Stimulated activated CD4-positive, alpha-beta T cell treated with anti-CD3 and anti-CD28 coated beads, Interleukin-4, amount 100 ng/mL, for 24 hours (primary cell): Measurements from ENCODE around the gene CTNND2.

Source experiments
- DNase-seq: peaks from one replicate; pipeline ENCODE4 v3.0.0-alpha.2; 2020

CTNND2 gene

DNA sequence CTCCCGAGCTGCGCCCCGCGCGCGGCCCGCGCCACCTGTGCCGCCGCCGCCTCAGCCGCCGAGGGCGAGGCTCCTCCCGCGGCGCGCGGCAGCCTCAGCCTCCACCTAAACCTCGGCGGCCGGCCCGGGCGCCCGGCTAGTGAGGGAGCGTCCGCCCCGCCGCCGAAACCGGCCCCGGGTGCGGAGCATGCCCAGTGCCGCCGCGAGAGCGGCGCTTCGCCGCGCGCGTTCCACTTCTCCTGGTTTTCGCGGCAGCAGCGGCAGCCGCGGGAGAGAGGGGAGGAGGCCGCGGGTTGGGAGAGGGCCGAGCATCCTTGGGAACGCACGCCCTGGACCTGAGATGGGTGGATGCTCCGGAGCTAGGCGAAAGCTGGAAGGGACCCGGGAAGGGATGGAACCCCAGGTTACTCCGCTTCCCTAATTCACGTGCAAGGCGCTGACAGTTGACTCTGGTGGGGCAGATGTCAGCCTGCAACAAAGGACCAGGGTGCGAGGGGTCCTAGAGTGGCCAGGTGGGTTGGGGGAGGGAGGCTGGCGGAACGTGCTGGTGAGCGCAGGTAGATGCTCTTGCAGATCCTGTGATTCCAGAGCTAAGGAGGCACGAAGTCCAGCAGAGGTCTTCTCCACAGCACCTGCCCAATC is at the start of gene CTNND2:
Gene CTNND2 (minus strand): TSS at position 182 of the 642 bp plus-strand sequence. CDS start 593 bp downstream, outside the sequence.
- no peak for DNase-seq

DNA sequence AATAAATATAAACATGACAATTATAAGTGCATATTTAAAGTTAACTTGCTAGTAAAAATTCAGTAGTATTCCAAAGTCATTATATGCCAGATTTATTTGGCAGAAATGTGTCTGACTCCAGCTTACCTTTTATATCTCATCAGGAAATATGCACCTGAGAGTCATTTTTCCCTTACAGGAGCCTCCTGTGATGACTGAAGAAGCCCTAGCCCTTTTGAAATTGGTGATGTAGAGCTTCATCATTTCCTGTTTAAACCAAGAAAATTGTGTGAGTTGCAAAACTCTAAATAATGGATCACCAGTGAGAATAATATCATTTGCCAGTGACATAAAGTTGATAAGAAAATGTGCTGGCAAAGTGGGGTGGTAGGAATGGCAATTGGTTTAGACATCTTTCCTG is 42.1 kb upstream of the CTNND2 start:
- DNase-seq, result no peak

DNA sequence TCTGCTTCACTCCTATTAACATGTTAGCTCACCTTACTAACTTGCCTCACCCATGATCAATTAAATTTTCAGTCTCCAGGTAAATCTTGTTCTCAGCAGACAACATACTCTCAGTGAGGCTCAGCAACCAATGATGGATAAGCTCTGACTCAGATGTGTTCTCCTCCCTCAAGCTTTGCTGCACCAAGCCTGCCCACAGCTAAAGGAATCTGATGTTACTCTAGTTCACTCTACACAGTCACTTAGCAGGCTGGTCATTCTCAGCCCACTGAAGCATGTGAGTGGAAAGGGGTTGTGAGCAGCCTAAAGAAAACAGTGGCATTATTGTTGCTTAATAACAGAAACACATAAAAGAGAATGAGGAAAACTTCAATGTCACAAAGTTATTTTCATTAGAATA is 37.3 kb upstream of the CTNND2 start:
- DNase-seq, result no peak

GRCh38 chr5:11931638-11932037 is 27.4 kb upstream of the CTNND2 start:
- no peak for DNase-seq

DNA sequence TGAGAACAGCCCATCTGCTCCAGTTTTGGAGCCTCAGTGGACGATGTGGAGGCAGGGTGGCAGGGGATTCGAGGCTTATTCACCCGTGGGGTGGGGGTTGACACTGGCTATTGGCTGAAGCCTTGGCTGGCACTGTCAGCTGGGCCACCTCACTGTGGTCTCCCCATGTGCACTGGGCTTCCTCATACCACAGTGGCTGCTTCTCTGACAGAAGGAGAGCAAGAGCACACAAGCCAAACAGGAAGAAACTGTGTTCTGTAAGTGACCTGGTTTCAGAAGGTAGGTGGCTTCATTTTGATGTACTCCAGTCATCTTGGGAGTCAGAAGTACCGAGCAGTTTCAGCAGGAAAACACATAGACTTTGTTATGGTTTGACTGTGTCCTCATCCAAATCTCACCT is 24.7 kb upstream of the CTNND2 start:
- DNase-seq, result no peak

GRCh38 chr5:11925701-11926100 is 21.5 kb upstream of the CTNND2 start:
- DNase-seq, result no peak

DNA sequence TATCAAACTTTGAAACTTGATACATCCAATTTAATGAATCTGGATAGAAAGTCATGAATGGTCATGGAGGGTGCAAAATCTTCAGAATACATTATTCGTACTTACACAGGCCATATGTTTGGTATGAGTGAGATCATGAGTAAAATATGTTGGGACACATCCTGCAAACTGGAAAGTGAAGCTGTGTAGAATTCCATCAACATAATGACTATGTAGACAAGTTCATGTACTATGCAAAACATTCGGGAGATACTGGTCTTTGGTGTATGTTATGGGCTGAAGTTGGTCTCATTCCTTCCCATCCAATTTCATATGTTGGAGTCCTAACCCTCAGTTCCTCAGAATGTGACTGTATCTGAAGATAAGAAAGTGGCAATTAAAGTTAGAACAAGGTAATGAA is 18.1 kb upstream of the CTNND2 start:
- no peak for DNase-seq

- no peak for DNase-seq
These were observed 14.3 kb upstream of the CTNND2 start for GRCh38 chr5:11918463-11919045.

- no peak for DNase-seq
These were observed 5.2 kb upstream of the CTNND2 start for GRCh38 chr5:11909471-11909870.

- no peak for DNase-seq
These were observed 2.3 kb upstream of the CTNND2 start for GRCh38 chr5:11906497-11906896.

DNA sequence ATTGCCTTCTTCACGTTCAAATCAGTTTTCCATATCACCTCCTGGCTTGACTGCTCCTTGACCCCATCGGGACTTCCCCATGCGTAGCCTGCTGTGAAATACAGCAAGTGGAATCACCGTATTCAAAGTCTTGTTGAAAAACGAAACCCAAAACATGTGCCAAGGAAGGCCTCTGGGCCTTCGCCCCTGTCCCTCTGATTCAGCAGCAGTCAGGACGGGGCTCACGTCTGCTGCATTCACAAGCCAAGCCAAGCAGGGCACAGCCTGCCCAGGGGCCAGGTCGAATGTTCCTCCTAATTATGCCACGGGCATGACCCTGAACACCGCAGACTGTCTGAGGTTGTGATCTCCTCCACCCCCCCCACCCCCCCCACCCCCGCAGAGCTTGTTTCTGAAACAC is 960 bp upstream of the CTNND2 start:
- DNase-seq, result no peak

DNA sequence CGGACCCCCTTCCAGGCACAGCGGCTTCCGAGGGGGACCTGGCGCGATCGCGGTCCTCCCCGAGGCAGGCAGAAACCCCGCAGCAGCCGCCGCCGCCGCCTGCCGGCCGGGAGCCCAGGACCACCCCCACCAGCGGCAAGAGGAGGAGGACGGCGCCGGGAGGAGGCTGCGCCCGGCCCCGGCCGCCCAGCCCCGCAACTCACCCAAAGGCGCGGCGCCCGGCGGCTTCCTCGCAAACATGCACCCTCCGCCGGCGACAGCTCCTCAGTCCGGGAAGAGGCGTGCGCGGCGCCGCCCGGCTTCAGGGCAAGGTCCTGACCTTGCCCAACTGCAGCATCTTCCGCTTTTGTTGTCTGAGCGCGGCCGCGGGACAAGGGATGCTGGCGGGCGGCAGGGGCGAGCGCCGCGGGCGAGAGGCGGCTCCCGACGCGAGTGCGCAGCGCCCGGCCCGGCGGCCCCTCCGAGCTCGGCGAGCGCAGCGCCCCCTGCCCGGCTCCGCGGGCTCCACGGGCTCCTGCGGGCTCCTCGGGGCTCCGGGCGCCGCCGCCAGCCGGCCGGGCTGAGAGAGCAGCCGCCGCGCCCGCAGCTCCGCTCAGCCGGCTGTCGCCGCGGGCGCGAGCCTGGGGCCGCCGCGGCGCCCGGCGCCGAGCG is 507 bp downstream of the CTNND2 start:
- DNase-seq, result no peak

GRCh38 chr5:11903121-11903613 is 1.1 kb downstream of the CTNND2 start:
- no peak for DNase-seq

- no peak for DNase-seq
These were observed 2.0 kb downstream of the CTNND2 start for GRCh38 chr5:11902201-11902619.

GRCh38 chr5:11898787-11899186 is 5.5 kb downstream of the CTNND2 start:
- DNase-seq, result no peak

GRCh38 chr5:11897781-11898180 is 6.5 kb downstream of the CTNND2 start:
- no peak for DNase-seq

DNA sequence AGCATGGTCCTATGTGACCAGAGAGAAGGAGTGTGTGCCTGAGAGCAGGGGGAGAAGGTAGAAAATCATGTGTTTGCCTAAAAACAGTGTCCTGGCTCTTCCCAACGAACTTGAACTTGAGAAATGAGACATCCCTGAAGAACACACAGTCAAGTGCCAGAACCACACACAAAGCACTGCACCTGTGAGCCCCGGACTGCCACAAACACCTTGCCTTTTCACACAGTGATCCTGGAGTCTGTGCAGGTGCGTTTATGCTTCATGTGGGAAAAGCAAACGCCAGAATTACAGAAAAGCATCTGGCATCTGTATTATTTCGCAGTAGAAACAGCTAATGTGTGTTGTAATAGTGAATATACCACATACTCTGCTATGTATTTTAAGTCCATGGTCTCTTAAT is 9.3 kb downstream of the CTNND2 start:
- DNase-seq, result no peak

DNA sequence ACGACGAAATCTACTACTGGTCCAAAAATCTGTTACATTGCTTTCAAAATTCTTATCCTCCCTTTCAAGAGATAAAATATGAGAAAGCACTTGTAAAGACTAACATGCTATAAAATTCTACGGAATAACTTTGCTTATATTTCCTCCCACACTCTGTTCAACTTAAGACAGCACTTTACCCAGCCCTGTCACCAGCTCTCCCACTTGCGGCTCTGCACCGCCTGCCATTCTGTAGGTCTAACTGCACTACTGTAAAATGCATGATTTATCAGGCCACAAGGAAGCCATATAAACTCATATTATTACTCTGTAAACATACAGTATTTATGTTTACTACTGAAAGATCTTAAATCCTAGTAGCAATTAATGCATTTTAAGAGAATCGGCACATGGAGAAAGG is 11.4 kb downstream of the CTNND2 start:
- no peak for DNase-seq

DNA sequence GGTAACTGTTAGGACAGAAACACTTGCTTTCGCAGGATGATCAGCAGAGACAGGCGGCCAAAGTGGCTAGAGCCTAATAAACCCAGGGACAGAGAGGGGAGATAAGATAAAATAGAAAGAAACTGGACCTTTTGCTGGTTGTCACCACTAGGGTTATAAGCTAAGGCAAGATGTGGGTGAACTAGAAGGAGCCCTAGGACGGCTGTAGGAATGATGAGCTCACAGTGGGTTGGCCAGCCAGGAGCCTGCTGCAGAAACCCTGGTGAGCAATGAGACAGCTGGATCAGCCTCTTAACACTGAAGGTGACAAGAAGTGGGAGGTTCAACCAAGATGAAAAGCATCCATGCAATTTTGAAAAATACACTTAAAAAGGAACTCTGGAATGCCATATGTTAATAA is 13.5 kb downstream of the CTNND2 start:
- no peak for DNase-seq

- DNase-seq, result no peak
These were observed 16.0 kb downstream of the CTNND2 start for GRCh38 chr5:11888221-11888620.

GRCh38 chr5:11878814-11879213 is 25.4 kb downstream of the CTNND2 start:
- DNase-seq, result no peak

GRCh38 chr5:11873587-11873986 is 30.7 kb downstream of the CTNND2 start:
- DNase-seq, result no peak

GRCh38 chr5:11869203-11869602 is 35.0 kb downstream of the CTNND2 start:
- no peak for DNase-seq

- no peak for DNase-seq
These were observed 40.3 kb downstream of the CTNND2 start for GRCh38 chr5:11863911-11864310.
